ENCODE data around the gene MIEF1. TPM values are rescaled to one million over a fixed set of nuclear protein-coding genes. Genes with fewer than 3 reads are reported as not detected.

The MIEF1 gene
- total and polyA plus RNA-seq, 11 donors = 6.5 to 25.2 (median 18.7) TPM

DNA sequence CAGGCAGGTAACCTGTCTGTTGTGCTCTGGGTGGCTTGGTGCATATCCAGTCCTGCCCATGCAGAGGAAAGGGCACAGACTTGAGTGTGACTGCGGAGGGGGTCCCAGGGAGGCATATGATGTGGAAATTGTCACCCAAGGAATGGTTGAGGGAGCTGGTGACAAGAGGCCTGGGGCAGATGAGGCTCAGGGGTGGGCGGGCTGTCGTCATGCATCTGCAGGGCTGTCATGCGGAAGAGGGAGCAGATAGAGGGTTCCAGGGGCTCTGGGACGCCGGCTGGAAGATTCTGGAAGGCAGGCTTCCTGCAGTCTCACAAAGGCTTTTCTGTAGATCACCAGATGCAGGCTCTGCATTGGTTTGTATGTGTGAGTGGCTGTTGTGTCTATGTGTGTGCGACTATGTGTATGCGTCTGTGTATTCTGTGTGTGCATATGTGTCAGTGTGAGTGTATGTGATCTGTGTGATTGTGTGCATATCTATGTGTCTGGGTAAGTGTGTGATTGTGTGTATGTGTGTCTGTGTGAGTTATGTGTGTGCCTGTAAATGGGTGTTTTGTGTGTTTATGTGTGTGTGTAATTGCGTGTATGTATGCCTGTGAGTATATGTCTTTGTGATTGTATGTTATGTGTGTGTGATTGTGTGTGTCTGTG lies 60.9 kb downstream of the MIEF1 start:
- no peaks in the 10 kb centered on the region for H3K9me3 ChIP-seq
- no peak for DNase-seq
- H3K4me3 ChIP-seq = no peak overlapping the region
- H3K36me3 ChIP-seq = no peaks in the 10 kb centered on the region
- no peak for TF ChIP-seq POLR2A (IDR thresholded peaks at IDR 0.05)
- TF ChIP-seq, protein P1, sequence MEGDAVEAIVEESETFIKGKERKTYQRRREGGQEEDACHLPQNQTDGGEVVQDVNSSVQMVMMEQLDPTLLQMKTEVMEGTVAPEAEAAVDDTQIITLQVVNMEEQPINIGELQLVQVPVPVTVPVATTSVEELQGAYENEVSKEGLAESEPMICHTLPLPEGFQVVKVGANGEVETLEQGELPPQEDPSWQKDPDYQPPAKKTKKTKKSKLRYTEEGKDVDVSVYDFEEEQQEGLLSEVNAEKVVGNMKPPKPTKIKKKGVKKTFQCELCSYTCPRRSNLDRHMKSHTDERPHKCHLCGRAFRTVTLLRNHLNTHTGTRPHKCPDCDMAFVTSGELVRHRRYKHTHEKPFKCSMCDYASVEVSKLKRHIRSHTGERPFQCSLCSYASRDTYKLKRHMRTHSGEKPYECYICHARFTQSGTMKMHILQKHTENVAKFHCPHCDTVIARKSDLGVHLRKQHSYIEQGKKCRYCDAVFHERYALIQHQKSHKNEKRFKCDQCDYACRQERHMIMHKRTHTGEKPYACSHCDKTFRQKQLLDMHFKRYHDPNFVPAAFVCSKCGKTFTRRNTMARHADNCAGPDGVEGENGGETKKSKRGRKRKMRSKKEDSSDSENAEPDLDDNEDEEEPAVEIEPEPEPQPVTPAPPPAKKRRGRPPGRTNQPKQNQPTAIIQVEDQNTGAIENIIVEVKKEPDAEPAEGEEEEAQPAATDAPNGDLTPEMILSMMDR (IDR thresholded peaks at IDR 0.05) = no peak
- ATAC-seq = no peak
- no peak overlapping the region for H3K27ac ChIP-seq
- peaks cover 0 to 13% (median 0%) of the 10 kb centered on the region in 12 donors for H3K4me1 ChIP-seq
- peaks cover 4 to 46% (median 11%) of the 10 kb centered on the region in 9 donors for H3K27me3 ChIP-seq
- intact Hi-C loops (cut with DNase I) = no loop called here
- WGBS, 4 donors = 63 to 74% (median 66%) methylated on average over 9 of the region's 9 CpGs

DNA sequence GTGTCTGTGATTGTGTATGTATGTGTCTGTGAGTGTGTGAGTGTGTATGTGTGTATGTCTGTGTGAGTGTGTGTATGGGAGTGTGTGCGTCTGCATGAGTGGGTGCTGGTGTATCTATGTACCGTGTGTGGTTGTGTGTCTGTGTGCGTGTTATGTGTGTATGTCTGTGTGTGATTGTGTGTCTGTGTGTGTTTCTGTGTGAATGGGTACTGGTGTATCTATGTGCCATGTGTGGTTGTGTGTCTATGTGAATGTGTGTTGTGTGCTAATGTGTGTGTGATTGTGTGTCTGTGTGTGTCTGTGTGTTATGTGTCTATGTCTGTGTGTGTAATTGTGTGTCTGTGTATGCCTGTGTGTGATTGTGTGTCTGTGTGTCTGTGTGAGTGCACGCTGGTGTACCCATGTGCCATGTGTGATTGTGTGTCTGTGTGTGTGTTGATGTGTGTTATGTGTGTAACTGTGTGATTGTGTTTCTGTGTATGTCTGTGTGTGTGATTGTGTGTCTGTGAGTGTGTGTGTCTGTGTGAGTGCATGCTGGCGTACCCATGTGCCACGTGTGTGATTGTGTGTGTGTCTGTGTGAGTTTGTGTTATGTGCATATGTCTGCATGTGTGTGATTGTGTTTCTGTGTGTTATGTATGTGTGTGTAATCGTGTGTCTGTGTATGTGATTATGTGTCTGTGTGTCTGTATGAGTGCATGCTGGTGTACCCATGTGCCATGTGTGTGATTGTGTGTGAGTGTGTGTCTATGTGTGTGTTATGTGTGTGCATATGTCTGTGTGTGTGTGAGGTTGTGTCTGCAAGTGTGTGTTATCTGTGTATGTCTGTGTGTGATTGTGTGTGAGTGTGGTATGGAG lies 61.7 kb downstream of the MIEF1 start:
- Histone ChIP-seq H3K4me1 (peaks cover 0 to 6% (median 0%) of the 10 kb centered on the region in 12 donors), H3K27ac (no peak overlapping the region), H3K36me3 (no peaks in the 10 kb centered on the region), H3K9me3 (no peaks in the 10 kb centered on the region), H3K4me3 (no peak overlapping the region), H3K27me3 (peaks cover 0 to 40% (median 3%) of the 10 kb centered on the region in 9 donors)
- intact Hi-C loops (cut with DNase I) = no loop called here
- 75 to 88% (median 83%) methylated on average over 7 of the region's 7 CpGs for WGBS, 4 donors
- ATAC-seq (no peak), DNase-seq (no peak)
- TF ChIP-seq POLR2A (IDR thresholded peaks at IDR 0.05) = no peak
- TF ChIP-seq, protein P1 (IDR thresholded peaks at IDR 0.05) = no peak

DNA sequence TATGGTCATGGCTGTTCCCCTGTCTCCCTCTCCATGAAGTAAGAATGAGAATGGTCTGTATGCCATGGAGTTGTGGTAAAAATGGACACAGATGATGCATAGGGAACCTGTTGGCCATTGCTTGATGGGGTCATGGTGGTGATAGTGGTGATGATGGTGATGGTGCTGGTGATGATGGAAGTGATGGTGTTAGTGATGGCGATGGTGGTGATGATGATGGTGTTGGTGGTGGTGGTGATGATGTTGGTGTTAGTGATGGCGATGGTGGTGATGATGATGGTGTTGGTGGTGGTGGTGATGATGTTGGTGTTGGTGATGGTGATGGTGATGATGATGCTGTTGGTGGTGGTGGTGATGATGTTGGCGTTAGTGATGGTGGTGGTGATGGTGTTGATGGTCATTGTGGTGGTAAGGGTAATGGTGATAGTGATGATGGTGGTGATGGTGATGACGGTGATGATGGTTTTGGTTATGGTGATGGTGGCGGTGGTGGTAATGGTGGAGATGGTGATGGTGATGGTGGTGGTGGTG lies 63.4 kb downstream of the MIEF1 start:
- no peaks in the 10 kb centered on the region for H3K4me1 ChIP-seq
- peaks cover 0 to 31% (median 0%) of the 10 kb centered on the region in 9 donors for H3K27me3 ChIP-seq
- H3K4me3 ChIP-seq = no peak overlapping the region
- DNase-seq = no peak
- intact Hi-C loops (cut with DNase I) = no loop called here
- WGBS, 4 donors = 96 to 97% (median 97%) methylated on average over 5 of the region's 5 CpGs
- H3K27ac ChIP-seq = no peak overlapping the region
- ATAC-seq = no peak
- no peaks in the 10 kb centered on the region for H3K9me3 ChIP-seq
- no peaks in the 10 kb centered on the region for H3K36me3 ChIP-seq
- no peak for TF ChIP-seq POLR2A (IDR thresholded peaks at IDR 0.05)
- TF ChIP-seq, protein P1 (IDR thresholded peaks at IDR 0.05) = no peak
